ENCODE measurements around the gene TEKT2.
A peak's percentile ranks its signal among the peaks of the same experiment; 100 is the strongest.

The TEKT2 gene

DNA sequence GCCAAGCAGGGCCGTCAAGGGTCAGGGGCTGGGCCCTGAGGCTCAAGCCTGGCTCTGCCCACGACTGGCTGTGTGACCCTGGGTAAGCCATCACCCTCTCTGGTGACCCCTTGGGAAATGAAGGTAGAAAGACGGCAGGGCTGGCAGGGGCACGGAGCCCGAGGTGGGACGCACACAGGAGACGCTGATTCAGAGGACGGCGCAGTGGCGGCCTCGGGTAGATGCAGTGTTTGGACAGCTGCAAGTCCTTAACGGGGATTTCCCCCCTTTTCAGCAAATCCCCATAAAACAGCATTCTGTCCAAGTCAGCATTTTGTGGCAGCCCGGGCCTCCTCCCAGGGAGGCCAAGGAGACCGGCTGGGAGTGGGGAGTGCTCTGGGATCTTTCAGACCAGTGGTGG, 24.4 kb downstream of the TEKT2 start:
- ChIA-PET CTCF (interaction anchor here (0.7 kb wide), 1 partner anchor 27 kb away, joined by 6 read pairs; no protein-coding TSS in a partner anchor), POLR2A (ENCODE audit: low non-redundant PET) (no interaction called here)
- H3K27ac ChIP-seq = peak overlapping the region; percentile 51
- no peak for DNase-seq (ENCODE audit: low spot score)
- TF ChIP-seq, protein P1, sequence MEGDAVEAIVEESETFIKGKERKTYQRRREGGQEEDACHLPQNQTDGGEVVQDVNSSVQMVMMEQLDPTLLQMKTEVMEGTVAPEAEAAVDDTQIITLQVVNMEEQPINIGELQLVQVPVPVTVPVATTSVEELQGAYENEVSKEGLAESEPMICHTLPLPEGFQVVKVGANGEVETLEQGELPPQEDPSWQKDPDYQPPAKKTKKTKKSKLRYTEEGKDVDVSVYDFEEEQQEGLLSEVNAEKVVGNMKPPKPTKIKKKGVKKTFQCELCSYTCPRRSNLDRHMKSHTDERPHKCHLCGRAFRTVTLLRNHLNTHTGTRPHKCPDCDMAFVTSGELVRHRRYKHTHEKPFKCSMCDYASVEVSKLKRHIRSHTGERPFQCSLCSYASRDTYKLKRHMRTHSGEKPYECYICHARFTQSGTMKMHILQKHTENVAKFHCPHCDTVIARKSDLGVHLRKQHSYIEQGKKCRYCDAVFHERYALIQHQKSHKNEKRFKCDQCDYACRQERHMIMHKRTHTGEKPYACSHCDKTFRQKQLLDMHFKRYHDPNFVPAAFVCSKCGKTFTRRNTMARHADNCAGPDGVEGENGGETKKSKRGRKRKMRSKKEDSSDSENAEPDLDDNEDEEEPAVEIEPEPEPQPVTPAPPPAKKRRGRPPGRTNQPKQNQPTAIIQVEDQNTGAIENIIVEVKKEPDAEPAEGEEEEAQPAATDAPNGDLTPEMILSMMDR (conservative IDR thresholded peaks at IDR 0.05; ENCODE audit: low read depth) = no peak

DNA sequence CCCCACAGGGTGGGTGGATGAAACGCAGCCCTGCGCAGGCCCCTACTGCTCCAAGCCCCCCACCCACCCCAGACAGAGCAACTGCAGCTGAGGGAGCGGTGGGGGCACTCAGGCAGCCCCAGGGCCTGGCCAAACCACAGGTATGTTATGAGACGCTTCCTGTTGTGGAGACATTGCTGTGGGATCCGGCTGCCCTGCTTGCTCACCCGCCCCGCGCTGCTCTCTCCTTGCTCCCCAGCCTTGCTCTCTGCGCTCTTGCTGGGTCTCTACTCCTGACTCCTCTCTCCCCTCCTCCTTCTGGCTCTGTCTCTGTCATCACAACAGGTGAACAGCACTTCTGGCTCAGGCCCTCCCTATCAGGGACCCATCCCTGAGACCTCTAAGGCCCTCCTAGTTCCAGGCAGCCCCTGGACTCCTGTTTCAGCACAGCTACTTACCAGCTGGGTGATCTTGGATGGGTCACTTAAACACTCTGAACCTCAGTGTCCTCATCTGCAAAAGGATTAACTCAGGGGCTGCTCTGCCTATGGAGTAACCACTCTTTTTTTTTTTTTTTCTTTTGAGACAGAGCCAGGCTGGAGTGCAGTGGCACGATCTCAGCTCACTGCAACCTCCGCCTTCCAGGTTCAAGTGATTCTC, 25.3 kb downstream of the TEKT2 start:
- ChIA-PET POLR2A (ENCODE audit: low non-redundant PET) (interaction anchor here (0.6 kb wide), 1 partner anchor 26 kb away, joined by 7 read pairs; no protein-coding TSS in a partner anchor), CTCF (interaction anchor here (0.6 to 0.7 kb wide), 2 partner anchors 26 to 1189 kb away, joined by 5 to 6 read pairs; no protein-coding TSS in a partner anchor)
- DNase-seq (ENCODE audit: low spot score) = peak; percentile 67
- H3K27ac ChIP-seq = peak overlapping the region; percentile 51
- TF ChIP-seq, protein P1 (conservative IDR thresholded peaks at IDR 0.05; ENCODE audit: low read depth) = no peak

DNA sequence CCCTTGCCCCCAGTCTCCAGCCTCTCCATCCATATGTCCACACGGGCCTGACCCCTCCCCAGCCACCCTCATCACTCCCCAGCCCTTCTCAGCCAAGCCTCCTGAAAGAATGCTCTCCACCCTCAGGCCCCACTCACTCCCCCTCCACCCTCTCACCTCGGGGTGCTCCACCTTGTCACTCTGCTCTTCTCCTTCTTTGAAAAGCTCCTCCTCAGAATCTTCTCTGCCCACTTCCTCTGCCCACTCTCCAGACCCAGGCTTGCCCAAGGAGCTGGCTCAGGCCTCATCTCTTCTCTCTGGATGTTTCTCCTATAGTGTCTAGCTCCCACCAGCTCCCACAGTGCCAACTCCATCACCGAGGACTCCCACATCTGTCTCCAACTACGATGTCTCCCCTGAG, 27.3 kb downstream of the TEKT2 start:
- ChIA-PET POLR2A (ENCODE audit: low non-redundant PET) (no interaction called here), CTCF (no interaction called here)
- no peak overlapping the region for H3K27ac ChIP-seq
- no peak for DNase-seq (ENCODE audit: low spot score)
- TF ChIP-seq, protein P1 (conservative IDR thresholded peaks at IDR 0.05; ENCODE audit: low read depth) = no peak

DNA sequence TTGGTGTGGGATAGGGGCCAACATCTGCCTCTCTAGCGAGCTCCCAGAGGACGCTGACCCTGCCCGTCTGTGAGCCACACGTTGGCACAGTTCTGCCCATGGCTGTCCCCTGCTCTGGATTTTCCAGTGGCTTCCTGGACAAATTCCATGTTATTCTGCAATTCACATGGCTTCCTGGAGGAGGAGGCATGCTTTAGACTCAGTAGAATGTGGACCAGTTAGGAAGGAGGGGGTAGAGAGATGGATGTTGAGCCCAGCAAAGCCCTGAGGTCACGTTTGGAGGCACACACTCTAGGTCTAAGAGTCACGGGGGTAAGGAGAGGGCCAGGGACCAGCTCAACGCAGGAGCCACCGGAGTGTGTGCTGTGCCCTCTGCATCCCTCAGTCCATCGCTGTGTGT, 28.9 kb downstream of the TEKT2 start:
- CTCF ChIA-PET = no interaction called here

DNA sequence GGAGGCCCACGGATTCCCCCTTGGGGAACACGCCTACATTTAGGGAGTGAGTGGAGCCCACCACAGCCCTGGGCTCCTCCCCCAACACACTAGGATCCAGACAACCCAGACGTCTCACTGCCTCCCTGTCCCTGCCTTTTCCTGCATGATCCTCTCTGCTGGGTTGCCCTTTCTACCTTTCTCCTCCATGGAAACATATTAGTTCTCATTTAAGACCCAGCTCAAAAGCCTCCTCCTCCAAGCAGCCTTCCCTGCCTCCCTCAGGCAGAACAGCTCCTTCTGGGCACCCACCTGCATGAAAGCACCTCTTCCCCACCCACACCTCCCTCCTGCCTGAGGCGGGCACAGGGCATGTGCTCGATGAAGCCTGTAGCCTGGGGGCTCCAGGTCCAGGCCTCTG, 30.5 kb downstream of the TEKT2 start:
- ChIA-PET CTCF (interaction anchor here (0.7 kb wide), 1 partner anchor 73 kb away, joined by 3 read pairs; no protein-coding TSS in a partner anchor), POLR2A (ENCODE audit: low non-redundant PET) (no interaction called here)
- TF ChIP-seq, protein P1 (conservative IDR thresholded peaks at IDR 0.05; ENCODE audit: low read depth) = no peak
- DNase-seq (ENCODE audit: low spot score) = no peak
- H3K27ac ChIP-seq = peak overlapping the region; percentile 53; the same call in 1 of the 2 replicates

More for the DNA sequence above, 28.9 kb downstream of the TEKT2 start:
- TF ChIP-seq, protein P1 (conservative IDR thresholded peaks at IDR 0.05; ENCODE audit: low read depth) = no peak
- DNase-seq (ENCODE audit: low spot score) = no peak
- POLR2A ChIA-PET (ENCODE audit: low non-redundant PET) = no interaction called here
- H3K27ac ChIP-seq = no peak overlapping the region

DNA sequence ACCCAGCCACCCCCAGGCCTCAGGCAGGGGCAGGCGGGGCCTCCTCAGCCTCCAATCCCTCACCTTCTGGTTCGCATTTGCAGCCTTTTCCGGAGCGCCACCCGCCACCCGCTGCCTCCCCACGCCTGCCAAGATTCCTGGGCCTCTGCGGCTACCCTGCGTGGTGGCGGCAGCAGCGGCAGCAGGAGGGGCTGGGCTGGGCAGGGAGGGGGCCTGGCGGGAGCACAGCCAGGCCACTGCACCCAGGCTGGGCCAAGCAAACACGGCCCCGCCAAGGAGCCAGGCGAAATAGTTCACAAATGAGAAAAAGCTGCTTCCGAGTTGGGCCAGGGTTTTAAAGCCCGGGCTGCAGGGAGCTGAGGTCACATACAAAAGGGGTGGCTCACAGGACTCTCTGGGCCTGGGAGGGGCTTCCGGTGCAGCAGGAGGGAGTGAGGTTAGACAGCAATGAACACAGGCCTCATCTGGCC, 31.3 kb downstream of the TEKT2 start:
- ChIA-PET CTCF (interaction anchor here (1.4 kb wide), 1 partner anchor 15 kb away, joined by 4 read pairs; no protein-coding TSS in a partner anchor), POLR2A (ENCODE audit: low non-redundant PET) (no interaction called here)
- TF ChIP-seq, protein P1 (conservative IDR thresholded peaks at IDR 0.05; ENCODE audit: low read depth) = no peak
- no peak for DNase-seq (ENCODE audit: low spot score)
- H3K27ac ChIP-seq = peak overlapping the region; percentile 53
